ENCODE results near the gene MBD5. TPM values are rescaled to one million over a fixed set of nuclear protein-coding genes. Genes with fewer than 3 reads are reported as not detected.

Gene MBD5
- total RNA-seq, 1 donor from 2014 or later = 14.5 TPM

DNA sequence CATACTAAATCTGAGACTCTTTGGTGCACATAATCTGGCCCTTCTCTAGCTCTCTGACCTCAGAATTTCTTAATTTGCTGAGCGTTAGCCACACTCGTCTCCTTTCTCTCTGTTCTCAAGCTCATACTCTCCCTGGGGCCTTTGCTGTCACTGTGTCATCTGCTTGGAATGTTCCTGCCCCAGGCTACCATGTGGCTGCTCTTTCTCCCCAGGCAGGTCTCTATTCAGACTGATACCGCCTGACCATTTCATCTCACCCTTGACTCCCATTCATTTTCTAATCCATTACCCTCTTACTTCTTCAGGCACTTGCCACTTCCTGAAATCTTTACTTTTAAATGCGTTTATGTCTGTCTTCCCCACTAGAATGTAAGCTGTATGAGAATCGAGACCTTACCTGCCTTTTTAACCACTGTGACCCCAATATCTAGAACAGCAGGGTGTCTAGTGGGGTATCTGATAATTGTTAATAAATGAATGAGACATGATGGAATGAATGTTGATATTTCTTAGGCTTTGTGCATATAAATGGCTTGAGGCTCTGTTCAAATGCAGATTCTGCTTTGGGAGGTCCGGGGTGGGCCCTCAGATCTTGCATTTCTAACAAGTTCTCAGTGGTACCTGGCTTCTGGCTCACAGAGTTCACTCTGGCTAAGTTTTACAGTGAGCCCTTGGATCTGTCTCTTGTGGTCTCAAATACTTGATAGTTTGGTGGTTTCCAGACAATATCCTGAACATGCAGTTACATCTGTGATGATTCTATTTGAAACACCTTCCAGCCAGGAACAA is 533.8 kb downstream of the MBD5 start:
- Histone ChIP-seq H3K36me3 (ENCODE audit: control insufficient read depth, insufficient read depth, low read length) (no peaks in the 10 kb centered on the region), H3K4me3 (ENCODE audit: low read depth, low read length) (no peak overlapping the region), H3K27me3 (ENCODE audit: control insufficient read depth, insufficient read depth, low read length) (no peaks in the 10 kb centered on the region)
- no peak for DNase-seq (ENCODE audit: low read depth)
- TF ChIP-seq, protein P1, sequence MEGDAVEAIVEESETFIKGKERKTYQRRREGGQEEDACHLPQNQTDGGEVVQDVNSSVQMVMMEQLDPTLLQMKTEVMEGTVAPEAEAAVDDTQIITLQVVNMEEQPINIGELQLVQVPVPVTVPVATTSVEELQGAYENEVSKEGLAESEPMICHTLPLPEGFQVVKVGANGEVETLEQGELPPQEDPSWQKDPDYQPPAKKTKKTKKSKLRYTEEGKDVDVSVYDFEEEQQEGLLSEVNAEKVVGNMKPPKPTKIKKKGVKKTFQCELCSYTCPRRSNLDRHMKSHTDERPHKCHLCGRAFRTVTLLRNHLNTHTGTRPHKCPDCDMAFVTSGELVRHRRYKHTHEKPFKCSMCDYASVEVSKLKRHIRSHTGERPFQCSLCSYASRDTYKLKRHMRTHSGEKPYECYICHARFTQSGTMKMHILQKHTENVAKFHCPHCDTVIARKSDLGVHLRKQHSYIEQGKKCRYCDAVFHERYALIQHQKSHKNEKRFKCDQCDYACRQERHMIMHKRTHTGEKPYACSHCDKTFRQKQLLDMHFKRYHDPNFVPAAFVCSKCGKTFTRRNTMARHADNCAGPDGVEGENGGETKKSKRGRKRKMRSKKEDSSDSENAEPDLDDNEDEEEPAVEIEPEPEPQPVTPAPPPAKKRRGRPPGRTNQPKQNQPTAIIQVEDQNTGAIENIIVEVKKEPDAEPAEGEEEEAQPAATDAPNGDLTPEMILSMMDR (IDR thresholded peaks at IDR 0.05; ENCODE audit: insufficient read depth, low read length, poor library complexity, severe bottlenecking) = no peak

DNA sequence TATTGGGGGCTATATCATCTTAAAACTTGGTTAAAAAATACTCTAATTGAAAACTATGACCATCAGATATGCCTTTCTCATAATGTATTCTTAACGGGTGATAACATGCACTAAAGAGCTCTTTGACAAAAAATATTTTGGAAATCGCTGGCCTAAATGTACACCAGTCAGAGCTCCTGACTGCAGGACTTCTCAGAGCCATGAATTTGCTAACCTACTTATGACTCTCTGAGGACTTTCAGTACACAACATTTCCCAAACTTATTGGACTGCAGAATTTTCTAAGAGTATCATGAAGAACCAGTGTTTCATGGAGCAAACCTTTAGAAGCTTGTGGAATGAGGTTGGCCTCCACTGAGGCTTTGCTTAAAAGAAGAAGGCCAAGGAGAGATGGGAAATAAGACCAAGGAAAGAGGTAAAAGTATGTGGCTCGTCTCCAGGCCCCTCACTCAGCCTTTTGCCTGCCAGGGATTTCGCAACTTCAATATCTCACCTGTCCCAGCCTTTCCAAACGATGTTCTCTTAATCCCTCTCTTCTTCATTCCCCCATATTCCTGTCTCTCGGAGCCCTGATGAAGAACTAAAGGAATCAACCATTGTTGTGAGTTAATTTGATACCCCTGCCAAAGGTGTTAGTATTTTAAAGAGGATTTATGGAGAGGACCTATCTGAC is 534.9 kb downstream of the MBD5 start:
- Histone ChIP-seq H3K36me3 (ENCODE audit: control insufficient read depth, insufficient read depth, low read length) (no peaks in the 10 kb centered on the region), H3K27me3 (ENCODE audit: control insufficient read depth, insufficient read depth, low read length) (no peaks in the 10 kb centered on the region), H3K4me3 (ENCODE audit: low read depth, low read length) (no peak overlapping the region)
- TF ChIP-seq, protein P1 (IDR thresholded peaks at IDR 0.05; ENCODE audit: insufficient read depth, low read length, poor library complexity, severe bottlenecking) = no peak
- DNase-seq (ENCODE audit: low read depth) = no peak

DNA sequence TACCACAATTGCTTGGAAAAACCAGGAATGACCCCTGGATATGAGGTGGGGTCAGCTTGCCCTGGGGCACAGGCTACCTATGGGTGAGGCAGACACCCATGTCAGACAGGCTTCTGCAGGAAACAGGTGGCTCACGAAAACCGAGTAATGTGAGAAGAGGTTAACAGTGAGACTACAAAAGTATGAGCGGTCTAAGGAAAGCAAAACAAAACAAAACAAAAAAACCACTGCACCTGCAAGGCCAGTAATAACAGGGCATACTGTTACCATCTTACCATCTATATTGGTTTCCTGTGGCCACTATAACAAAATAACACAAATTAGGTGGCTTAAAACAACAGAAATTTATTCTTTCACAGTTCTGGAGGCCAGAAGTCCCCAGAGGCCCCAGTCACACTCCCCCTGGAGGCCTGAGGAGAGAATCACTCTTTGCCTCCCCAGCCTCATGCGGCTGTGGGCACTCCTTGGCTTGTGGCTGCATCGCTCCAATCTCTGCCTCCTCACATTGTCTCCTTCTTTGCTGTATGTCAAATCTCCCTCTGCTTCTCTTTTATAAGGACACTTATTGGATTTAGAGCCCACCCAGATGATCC is 537.0 kb downstream of the MBD5 start:
- H3K4me3 ChIP-seq (ENCODE audit: low read depth, low read length) = no peak overlapping the region

DNA sequence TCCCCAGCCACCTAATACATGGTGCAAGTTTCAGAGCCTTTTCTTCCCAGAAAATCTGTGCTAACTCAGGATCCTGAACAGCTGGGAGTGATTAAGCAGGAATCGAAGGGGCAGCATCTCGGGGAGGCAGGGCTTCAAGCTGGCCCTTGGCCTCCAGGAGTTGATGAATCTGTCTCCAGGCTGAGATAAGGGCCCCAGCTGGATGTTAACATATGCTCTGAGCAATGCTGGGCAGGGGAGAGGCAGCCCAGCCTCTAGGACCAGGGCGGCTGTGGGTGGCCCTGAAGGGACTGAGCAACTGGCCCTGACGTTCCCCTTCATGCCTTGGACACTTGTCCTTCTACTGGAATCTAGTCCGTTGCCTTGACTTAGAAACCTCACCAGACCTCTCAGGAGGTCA is 539.6 kb downstream of the MBD5 start:
- TF ChIP-seq, protein P1 (IDR thresholded peaks at IDR 0.05; ENCODE audit: insufficient read depth, low read length, poor library complexity, severe bottlenecking) = no peak
- DNase-seq (ENCODE audit: low read depth) = no peak
- no peaks in the 10 kb centered on the region for H3K36me3 ChIP-seq (ENCODE audit: control insufficient read depth, insufficient read depth, low read length)
- H3K4me3 ChIP-seq (ENCODE audit: low read depth, low read length) = no peak overlapping the region
- H3K27me3 ChIP-seq (ENCODE audit: control insufficient read depth, insufficient read depth, low read length) = no peaks in the 10 kb centered on the region

More for the DNA sequence above, 537.0 kb downstream of the MBD5 start:
- H3K36me3 ChIP-seq (ENCODE audit: control insufficient read depth, insufficient read depth, low read length) = no peaks in the 10 kb centered on the region
- H3K27me3 ChIP-seq (ENCODE audit: control insufficient read depth, insufficient read depth, low read length) = no peaks in the 10 kb centered on the region
- DNase-seq (ENCODE audit: low read depth) = no peak
- TF ChIP-seq, protein P1 (IDR thresholded peaks at IDR 0.05; ENCODE audit: insufficient read depth, low read length, poor library complexity, severe bottlenecking) = no peak

DNA sequence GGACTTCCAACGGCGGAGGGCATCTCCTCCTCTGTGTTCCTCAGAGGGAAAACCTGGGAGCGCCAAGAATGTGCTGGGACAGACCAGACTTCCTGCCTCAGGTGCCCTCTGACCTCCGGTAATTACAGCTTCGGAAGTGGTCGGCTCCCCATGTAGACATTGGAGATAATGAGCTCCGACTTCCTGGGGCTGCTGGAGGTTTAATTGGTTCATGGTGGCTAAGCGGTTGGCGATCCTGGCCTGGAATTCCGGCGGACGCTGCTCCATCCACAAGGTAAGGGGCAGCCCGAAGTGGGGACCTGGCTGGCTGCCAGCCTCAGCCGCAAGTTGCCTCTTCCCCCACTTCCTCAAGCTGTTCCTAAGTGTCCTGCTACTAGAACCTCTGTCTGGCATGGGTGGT is 540.5 kb downstream of the MBD5 start:
- DNase-seq (ENCODE audit: low read depth) = no peak
- H3K4me3 ChIP-seq (ENCODE audit: low read depth, low read length) = no peak overlapping the region
- no peaks in the 10 kb centered on the region for H3K27me3 ChIP-seq (ENCODE audit: control insufficient read depth, insufficient read depth, low read length)
- no peaks in the 10 kb centered on the region for H3K36me3 ChIP-seq (ENCODE audit: control insufficient read depth, insufficient read depth, low read length)
- TF ChIP-seq, protein P1 (IDR thresholded peaks at IDR 0.05; ENCODE audit: insufficient read depth, low read length, poor library complexity, severe bottlenecking) = no peak

Measured in kidney epithelial cell (primary cell).